Thoracic aorta (tissue), 2 donors: ENCODE results near the gene MTERF1. TPM values are rescaled to one million over a fixed set of nuclear protein-coding genes. Genes with fewer than 3 reads are reported as not detected.
"Not testable (repeated sequence)": the region's sequence is repeated elsewhere in the genome, so short reads cannot be mapped to it uniquely, and the experiment has no call there.

Source experiments
- ATAC-seq: fragments of 150-250 bp; one replicate; pipeline ENCODE4 v1.8.0; 2017; ENCODE audit warnings: low read depth; ENCODE audit not compliant: insufficient number of reproducible peaks, low FRiP score
- DNase-seq: peaks from one replicate; pipeline ENCODE4 v3.0.0-alpha.2; 2020; ENCODE audit warnings: low spot score
- H3K27ac ChIP-seq, 2 donors: fragments of 200-600 bp; sonication (generic); 1 replicate in 1 of 2; 2 replicates in 1 of 2; pipeline ENCODE4 v1.5.1; 2016; ENCODE audit warnings: mild to moderate bottlenecking in 2 of 2, moderate library complexity in 2 of 2
- H3K27me3 ChIP-seq: fragments of 200-600 bp; sonication (generic); replicated peaks from 2 replicates; pipeline ENCODE4 v1.6.0; 2016; ENCODE audit warnings: mild to moderate bottlenecking; ENCODE audit not compliant: insufficient read depth
- H3K36me3 ChIP-seq: fragments of 200-600 bp; sonication (generic); one replicate; pipeline ENCODE4 v1.5.1; 2016
- H3K4me1 ChIP-seq, 2 donors: fragments of 200-600 bp; sonication (generic); 1 replicate in 1 of 2; 2 replicates in 1 of 2; pipeline versions ENCODE4 v1.5.1 to v1.6.0; 2016; ENCODE audit warnings: low read depth in 2 of 2, mild to moderate bottlenecking in 1 of 2; ENCODE audit not compliant: control insufficient read depth in 1 of 2
- H3K4me3 ChIP-seq: fragments of 200-600 bp; sonication (generic); 2 replicates; pipeline ENCODE4 v1.5.1; 2016; ENCODE audit warnings: mild to moderate bottlenecking
- H3K9me3 ChIP-seq: fragments of 200-600 bp; sonication (generic); 2 replicates; pipeline ENCODE4 v1.5.1; 2016
- total RNA-seq, 2 donors: library from RNA; depleted of rRNA; stranded (reverse); fragments of >200 nt; gene quantifications; one replicate each; pipeline versions ENCODE4 v1.1.0 to v1.2.3, GENCODE V29; 2016
- TF ChIP-seq, protein P1 (sequence below): fragments of 200-600 bp; sonication (generic); IDR thresholded peaks from one replicate; pipeline ENCODE4 v1.5.1; 2019; ENCODE audit warnings: antibody characterized with exemption

The MTERF1 gene
- total RNA-seq, 2 donors from 2014 or later: 6.1 to 13.3 TPM

DNA sequence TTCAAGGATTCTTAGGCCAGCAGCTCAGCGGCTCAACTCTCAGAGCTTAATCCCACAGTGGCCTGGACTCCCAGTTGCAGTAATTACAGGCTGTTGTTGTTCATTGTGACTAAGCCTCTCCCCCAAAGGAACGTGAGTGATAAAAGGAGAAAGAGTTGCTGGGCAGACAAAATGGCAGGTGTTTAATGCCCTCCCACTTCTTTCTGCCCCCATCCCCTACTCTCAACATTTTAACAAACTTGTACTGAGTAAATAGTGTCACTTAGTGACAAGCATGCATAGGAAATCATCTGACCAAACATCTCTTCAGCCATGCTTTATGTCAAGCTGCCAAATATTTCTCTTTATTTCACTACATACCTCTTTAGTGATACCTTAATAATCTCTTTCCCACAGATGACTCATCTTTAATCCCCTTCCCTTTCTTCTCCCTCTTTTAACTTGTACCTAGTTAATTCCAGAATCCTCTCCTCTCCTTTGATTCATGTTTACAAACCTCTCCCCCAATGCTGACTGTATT, 12.4 kb upstream of the MTERF1 start:
- ATAC-seq (no peak), DNase-seq (no peak)
- TF ChIP-seq, protein P1, sequence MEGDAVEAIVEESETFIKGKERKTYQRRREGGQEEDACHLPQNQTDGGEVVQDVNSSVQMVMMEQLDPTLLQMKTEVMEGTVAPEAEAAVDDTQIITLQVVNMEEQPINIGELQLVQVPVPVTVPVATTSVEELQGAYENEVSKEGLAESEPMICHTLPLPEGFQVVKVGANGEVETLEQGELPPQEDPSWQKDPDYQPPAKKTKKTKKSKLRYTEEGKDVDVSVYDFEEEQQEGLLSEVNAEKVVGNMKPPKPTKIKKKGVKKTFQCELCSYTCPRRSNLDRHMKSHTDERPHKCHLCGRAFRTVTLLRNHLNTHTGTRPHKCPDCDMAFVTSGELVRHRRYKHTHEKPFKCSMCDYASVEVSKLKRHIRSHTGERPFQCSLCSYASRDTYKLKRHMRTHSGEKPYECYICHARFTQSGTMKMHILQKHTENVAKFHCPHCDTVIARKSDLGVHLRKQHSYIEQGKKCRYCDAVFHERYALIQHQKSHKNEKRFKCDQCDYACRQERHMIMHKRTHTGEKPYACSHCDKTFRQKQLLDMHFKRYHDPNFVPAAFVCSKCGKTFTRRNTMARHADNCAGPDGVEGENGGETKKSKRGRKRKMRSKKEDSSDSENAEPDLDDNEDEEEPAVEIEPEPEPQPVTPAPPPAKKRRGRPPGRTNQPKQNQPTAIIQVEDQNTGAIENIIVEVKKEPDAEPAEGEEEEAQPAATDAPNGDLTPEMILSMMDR: no peak
- H3K27me3 ChIP-seq: no peaks in the 10 kb centered on the region
- no peak overlapping the region for H3K4me3 ChIP-seq
- H3K9me3 ChIP-seq: no peaks in the 10 kb centered on the region
- H3K36me3 ChIP-seq: no peaks in the 10 kb centered on the region
- H3K4me1 ChIP-seq: no peaks in the 10 kb centered on the region
- no peak overlapping the region for H3K27ac ChIP-seq

- Histone ChIP-seq H3K4me1 (no peaks in the 10 kb centered on the region), H3K9me3 (no peaks in the 10 kb centered on the region), H3K27ac (no peak overlapping the region), H3K27me3 (no peaks in the 10 kb centered on the region), H3K4me3 (no peak overlapping the region), H3K36me3 (no peaks in the 10 kb centered on the region)
- ATAC-seq (no peak), DNase-seq (no peak)
- TF ChIP-seq, protein P1: no peak
Measured at GRCh38 chr7:91892099-91892705, 11.7 kb upstream of the MTERF1 start.

DNA sequence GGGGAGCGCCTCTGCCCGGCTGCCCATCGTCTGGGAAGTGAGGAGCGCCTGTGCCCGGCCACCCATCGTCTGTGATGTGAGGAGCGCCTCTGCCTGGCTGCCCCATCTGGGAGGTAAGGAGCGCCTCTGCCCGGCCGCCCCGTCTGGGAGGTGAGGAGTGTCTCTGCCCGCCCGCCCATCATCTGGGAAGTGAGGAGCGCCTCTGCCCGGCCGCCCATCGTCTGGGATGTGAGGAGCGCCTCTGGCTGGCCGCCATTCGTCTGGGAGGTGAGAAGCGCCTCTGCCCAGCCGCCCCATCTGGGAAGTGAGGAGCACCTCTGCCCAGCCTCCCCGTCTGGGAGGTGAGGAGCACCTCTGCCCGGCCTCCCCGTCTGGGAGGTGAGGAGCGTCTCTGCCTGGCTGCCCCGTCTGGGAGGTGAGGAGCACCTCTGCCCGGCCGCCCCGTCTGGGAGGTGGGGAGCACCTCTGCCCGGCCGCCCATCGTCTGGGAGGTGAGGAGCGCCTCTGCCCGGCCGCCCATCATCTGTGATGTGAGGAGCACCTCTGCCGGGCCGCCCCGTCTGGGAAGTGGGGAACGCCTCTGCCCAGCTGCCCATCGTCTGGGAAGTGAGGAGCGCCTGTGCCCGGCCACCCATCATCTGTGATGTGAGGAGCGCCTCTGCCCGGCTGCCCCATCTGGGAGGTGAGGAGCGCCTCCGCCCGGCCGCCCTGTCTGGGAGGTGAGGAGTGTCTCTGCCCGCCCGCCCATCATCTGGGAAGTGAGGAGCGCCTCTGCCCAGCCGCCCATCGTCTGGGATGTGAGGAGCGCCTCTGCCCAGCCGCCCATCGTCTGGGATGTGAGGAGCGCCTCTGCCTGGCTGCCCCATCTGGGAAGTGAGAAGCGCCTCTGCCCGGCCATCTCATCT, 8.0 kb upstream of the MTERF1 start:
- not testable (repeated sequence) for H3K4me1 ChIP-seq, ATAC-seq, DNase-seq, H3K27ac ChIP-seq, H3K36me3 ChIP-seq, H3K4me3 ChIP-seq, H3K9me3 ChIP-seq, H3K27me3 ChIP-seq

DNA sequence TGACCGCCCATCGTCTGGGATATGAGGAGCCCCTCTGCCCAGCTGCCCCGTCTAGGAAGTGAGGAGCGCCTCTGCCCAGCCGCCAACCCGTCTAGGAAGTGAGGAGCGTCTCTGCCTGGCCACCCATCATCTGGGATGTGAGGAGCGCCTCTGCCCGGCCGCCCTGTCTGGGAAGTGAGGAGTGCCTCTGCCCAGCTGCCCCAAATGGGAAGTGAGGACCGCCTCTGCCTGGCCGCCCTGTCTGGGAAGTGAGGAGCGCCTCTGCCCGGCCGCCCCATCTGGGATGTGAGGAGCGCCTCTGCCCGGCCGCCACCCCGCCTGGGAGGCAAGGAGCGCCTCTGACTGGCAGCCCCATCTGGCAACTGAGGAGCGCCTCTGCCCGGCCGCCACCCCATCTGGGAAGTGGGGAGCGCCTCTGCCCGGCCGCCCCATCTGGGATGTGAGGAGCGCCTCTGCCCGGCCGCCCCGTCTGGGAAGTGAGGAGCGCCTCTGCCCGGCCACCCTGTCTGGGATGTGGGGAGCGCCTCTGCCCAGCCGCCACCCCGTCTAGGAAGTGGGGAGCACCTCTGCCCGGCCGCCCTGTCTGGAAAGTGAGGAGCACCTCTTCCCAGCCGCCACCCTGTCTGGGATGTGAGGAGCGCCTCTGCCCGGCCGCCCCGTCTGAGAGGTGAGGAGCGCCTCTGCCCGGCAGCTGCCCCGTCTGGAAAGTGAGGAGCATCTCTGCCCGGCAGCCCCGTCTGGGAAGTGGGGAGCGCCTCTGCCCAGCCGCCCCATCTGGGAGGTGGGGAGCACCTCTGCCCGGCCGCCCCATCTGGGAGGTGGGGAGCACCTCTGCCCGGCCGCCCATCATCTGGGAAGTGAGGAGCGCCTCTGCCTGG, 7.1 kb upstream of the MTERF1 start:
- not testable (repeated sequence) for ATAC-seq, H3K4me3 ChIP-seq, H3K27me3 ChIP-seq, DNase-seq, H3K4me1 ChIP-seq, H3K9me3 ChIP-seq, H3K27ac ChIP-seq, H3K36me3 ChIP-seq

DNA sequence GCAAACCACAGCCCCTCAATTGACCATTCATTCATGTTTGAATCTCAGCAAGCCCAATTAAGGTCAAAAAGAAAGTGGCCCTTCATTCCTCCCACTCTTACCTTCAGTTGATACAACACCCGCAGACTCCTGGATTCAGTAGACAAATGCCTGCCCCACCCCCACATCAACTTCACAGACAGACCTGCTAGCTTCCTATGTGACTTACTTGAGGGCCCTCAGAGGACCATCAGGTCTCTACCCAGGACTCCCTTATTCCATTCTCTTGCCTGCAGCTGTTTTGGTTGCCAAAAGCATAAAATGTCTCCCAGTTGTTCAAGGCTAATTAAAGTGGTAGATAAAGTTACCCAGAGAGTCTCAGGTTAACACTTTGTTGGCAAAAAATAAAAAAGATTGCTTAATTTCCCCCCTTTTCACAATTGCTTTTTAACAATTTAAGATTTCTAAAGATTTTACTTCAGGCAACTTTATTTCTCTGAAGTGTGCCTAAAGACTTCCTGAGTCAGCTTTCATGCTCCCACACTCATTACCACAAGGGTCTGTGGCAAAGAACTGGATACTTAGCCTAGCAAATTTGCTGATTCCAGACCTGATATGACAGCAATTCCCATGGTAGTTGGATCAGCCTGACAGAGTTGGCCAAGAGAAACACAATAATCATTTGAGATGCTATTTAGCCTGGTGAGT, 3.3 kb upstream of the MTERF1 start:
- no peak for DNase-seq
- H3K27me3 ChIP-seq: no peaks in the 10 kb centered on the region
- TF ChIP-seq, protein P1: no peak
- peaks cover 4 to 11% of the 10 kb centered on the region in 2 donors for H3K4me1 ChIP-seq
- no peaks in the 10 kb centered on the region for H3K9me3 ChIP-seq
- no peak overlapping the region for H3K4me3 ChIP-seq
- H3K27ac ChIP-seq: no peak overlapping the region
- no peak for ATAC-seq
- no peaks in the 10 kb centered on the region for H3K36me3 ChIP-seq
